HEK293 (cell line): ENCODE measurements around the gene INAVA.

Source experiments
- CTCF ChIP-seq: fragments of 450-650 bp; formaldehyde crosslinking; IDR thresholded peaks from 2 replicates; pipeline ENCODE4 v1.5.1; 2016; ENCODE audit warnings: missing biosample characterization, missing genetic modification characterization
- TCF7L2 ChIP-seq: IDR thresholded peaks from 2 replicates; pipeline ENCODE4 v1.6.1; 2011; ENCODE audit warnings: low read depth, mild to moderate bottlenecking, inconsistent platforms, low read length, moderate library complexity, borderline replicate concordance
- ZNF274 ChIP-seq, 2 experiments: fragments of 200-500 bp in 1 of 2; fragments of 450-650 bp in 1 of 2; sonication (Bioruptor generic) in 1 of 2; formaldehyde crosslinking in 1 of 2; IDR thresholded peaks; 2 replicates each; pipeline versions ENCODE4 v1.5.1 to v1.6.1; 2014 to 2016; ENCODE audit warnings: borderline replicate concordance in 1 of 2, inconsistent platforms in 1 of 2, low read length in 1 of 2, missing biosample characterization in 1 of 2, missing genetic modification characterization in 1 of 2
- ZNF555 ChIP-seq: fragments of 450-650 bp; formaldehyde crosslinking; conservative IDR thresholded peaks from 2 replicates; pipeline ENCODE4 v1.5.1; 2017; ENCODE audit warnings: missing biosample characterization, mild to moderate bottlenecking, missing genetic modification characterization, inconsistent platforms
- ZNF639 ChIP-seq: fragments of 450-650 bp; formaldehyde crosslinking; IDR thresholded peaks from 2 replicates; pipeline ENCODE4 v1.5.1; 2016; ENCODE audit warnings: missing biosample characterization, missing genetic modification characterization

DNA sequence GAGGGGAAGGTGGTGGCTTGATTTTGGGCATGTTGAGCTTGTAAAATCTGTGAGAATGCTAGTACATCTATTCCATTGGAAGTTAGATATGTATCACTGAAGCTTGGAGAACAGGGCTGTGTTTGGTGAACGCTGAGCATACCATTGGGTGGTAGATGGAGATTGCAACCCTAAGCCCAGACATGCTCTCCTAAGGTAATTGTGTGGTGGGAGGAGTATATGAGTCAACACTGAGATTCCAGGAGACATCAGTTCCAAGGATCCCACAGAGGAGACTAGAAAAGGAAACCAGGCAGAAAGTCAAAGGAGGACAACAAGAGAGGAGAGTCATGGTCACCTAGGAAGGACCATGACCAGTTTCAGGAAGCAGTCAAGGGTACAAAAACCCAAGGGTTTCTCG lies 68.4 kb downstream of the INAVA start:
- TF ChIP-seq TCF7L2 = no peak
- no peak for TF ChIP-seq ZNF639 (tag by site-specific recombination)
- TF ChIP-seq CTCF (tag by site-specific recombination) = no peak
- no peak for TF ChIP-seq ZNF555 (tag by site-specific recombination)
- TF ChIP-seq ZNF274 (IDR thresholded peaks at IDR 0.05; ENCODE audit: low read length) = no peak
- no peak for TF ChIP-seq ZNF274 (tag by site-specific recombination; IDR thresholded peaks at IDR 0.05; ENCODE audit: borderline replicate concordance)
